HFF-Myc (cell line): ENCODE measurements around the gene UTP18.

Source experiments
- DNase-seq: peaks from one replicate; pipeline ENCODE4 v3.0.0-alpha.2; 2011; ENCODE audit warnings: low read depth; ENCODE audit errors: extremely low read depth
- H3K4me3 ChIP-seq: replicated peaks from 2 replicates; pipeline ENCODE4 v1.5.1; 2011; ENCODE audit warnings: low read depth, mild to moderate bottlenecking, control low read depth, low read length
- CTCF ChIP-seq: IDR thresholded peaks from 2 replicates; pipeline ENCODE4 v1.5.1; 2012; ENCODE audit warnings: mild to moderate bottlenecking, low read depth, low read length, control low read depth; ENCODE audit errors: missing control alignments

The UTP18 gene

DNA sequence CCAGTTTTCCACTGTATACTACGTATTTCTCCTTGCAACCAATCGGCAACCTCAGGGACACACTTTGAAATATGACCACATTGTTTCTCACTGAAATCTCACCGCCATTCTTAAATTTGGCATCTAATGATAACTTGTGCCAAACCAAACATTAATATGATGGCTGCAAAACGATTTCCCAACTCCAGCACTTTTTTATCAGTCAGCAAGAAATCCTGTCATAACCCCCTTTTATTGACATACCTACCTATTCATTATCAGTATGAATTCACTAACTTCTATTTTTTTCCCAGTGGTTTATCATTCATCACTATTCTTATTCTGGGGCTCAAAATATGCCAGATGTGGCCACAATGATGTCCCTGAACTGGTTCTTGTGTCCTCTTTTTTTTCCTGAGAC lies 16.3 kb upstream of the UTP18 start:
- no peak overlapping the region for H3K4me3 ChIP-seq
- DNase-seq = no peak
- no peak for TF ChIP-seq CTCF

DNA sequence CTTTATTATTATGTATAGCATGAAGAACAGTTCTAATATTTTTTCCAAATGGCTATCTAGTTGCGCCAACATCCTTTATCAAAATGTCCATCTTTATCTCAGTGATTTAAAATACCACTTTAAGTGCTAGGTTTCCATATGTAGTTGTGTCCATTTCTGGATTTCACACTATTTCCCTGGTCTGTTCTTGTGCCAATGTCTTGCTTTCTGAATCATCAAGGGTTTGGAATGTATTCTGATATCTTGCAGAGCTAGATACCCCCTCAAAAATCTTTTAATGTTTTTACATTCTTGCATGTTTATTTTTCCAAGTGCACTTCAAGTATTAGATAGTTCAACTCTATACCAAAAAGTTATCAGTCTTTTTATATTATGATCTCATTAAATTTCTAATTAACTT lies 14.8 kb upstream of the UTP18 start:
- TF ChIP-seq CTCF = no peak
- no peak for DNase-seq
- no peak overlapping the region for H3K4me3 ChIP-seq

GRCh38 chr17:51250314-51250840 lies 10.0 kb upstream of the UTP18 start:
- no peak for DNase-seq
- H3K4me3 ChIP-seq = no peak overlapping the region
- no peak for TF ChIP-seq CTCF

DNA sequence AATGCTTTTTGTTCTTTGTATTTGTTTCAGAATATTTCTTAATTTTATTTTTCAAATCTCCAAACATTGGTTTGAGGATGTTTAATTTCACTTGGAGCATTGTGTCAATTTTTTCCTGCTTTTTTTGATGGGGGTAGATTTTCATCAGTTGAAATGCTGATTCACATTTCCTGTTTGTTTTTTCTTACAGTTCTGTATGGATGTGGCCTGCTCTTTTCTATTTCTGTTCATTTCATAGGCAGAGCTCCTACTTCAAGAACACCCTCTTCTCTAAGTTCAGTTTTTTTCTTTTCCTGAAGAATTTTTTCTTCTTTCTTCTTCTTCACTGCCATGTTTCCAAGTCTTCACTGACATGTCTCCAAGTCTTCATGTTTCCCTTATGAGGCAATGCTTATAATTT lies 9.3 kb upstream of the UTP18 start:
- TF ChIP-seq CTCF = no peak
- H3K4me3 ChIP-seq = no peak overlapping the region
- no peak for DNase-seq

- no peak overlapping the region for H3K4me3 ChIP-seq
- TF ChIP-seq CTCF = no peak
Observed at GRCh38 chr17:51255673-51256072, 4.7 kb upstream of the UTP18 start.

DNA sequence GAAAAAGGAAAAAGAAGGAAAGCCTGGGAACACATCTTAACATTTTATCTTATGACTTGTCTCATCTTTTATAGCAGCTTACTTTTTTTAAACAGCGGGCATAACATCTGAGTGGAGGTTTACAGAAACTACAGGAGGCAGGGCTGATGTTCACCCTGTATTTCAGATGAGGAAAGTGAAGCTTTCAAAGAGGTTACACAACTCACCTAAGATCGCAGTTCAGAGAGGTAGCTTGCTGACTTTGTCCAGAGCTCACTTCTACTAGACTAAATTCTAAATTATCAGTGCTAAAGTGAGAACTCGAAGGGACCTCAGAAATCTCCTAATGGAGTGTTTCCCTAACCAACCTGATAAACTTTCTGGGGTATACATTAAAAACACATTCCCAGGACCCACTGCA lies 4.2 kb upstream of the UTP18 start:
- H3K4me3 ChIP-seq = no peak overlapping the region
- no peak for TF ChIP-seq CTCF
- DNase-seq = no peak

More at GRCh38 chr17:51255673-51256072, 4.7 kb upstream of the UTP18 start:
- DNase-seq = no peak
